ENCODE data around the gene STPG2.

STPG2 gene

GRCh38 chr4:98143001-98143899 is at the start of gene STPG2:
Gene STPG2 (minus strand): TSS chr4:98143476.
- peak; percentile 95 for DNase-seq (ENCODE audit: low spot score)

DNA sequence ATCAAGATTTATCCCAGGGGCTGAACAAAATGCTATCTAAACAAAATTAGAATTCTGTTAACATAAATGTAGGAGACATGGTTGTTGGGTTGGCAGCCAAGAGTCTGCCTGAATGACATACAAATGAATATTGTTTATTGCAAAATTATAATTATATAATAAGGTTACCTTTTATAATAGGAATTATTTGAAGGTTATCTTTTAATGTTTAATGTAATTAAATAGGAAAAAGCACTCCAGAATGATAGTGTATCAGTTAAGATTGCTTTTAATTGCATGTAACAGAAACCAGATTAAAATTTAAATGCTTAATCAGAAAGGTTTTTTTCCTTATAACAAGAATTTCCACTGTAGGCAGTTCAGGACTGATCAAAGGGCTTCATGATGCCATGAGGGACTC is 42.0 kb upstream of the STPG2 start:
- no peak for DNase-seq (ENCODE audit: low spot score)

- DNase-seq (ENCODE audit: low spot score): peak; percentile 17
Observed at GRCh38 chr4:98181809-98182208, 38.5 kb upstream of the STPG2 start.

- no peak for DNase-seq (ENCODE audit: low spot score)
Observed at GRCh38 chr4:98179951-98180350, 36.7 kb upstream of the STPG2 start.

- DNase-seq (ENCODE audit: low spot score): no peak
Observed at GRCh38 chr4:98176531-98176930, 33.3 kb upstream of the STPG2 start.

- DNase-seq (ENCODE audit: low spot score): no peak
Observed at GRCh38 chr4:98170035-98170434, 26.8 kb upstream of the STPG2 start.

DNA sequence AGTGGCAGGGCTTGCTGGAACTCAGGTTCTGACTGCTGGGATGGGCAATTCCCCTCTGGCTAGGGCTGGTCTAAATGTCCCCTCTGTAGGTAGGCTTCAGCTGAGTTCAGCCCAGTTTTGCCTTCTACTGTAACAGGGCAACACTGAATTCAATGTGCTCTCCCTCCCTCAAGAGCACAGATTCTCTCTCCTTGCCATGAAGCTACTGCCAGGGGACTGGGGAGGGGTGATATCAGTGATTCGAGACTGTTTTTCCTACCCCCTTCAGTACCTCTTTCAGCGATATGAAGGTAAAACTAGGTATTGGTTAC is 23.4 kb upstream of the STPG2 start:
- no peak for DNase-seq (ENCODE audit: low spot score)

- peak; percentile 79 for DNase-seq (ENCODE audit: low spot score)
Observed at GRCh38 chr4:98166025-98166730, 22.9 kb upstream of the STPG2 start.

- no peak for DNase-seq (ENCODE audit: low spot score)
Observed at GRCh38 chr4:98162696-98163095, 19.4 kb upstream of the STPG2 start.

DNA sequence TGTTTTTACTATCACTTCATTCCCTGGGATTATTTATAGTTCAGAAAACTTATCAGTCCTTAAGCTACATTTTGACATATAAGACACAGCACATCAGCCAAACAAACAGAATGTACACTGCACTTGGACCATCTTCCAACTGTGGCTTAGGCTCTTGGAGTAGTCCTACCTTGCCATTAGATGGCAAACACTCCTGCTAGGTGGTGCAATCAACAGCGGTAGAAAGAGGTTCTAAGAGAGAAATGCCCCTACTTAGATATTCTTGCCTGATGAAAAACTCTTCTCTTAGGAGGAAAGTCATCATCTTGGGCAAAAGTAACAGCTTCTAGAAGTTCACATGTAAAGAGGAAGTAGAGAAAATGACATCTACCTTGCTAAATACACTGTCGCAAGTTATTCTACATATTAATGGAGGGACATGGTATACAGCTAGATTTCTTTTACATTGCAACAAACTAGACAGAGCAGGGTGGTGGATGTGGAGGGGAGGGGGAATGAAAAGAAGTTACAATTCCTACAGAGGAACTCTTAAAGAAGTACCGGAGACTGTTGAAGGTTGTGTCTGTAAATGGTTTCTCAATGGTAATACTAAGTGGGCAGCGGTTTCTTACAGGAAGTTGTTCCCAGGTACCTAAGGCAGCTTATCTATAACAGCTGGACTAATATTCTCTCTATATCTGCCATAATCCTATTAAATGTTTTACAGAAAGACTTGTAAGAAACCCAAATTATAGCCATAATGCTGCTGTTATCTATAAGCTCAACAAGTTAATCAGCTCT is 8.1 kb upstream of the STPG2 start:
- DNase-seq (ENCODE audit: low spot score): no peak

DNA sequence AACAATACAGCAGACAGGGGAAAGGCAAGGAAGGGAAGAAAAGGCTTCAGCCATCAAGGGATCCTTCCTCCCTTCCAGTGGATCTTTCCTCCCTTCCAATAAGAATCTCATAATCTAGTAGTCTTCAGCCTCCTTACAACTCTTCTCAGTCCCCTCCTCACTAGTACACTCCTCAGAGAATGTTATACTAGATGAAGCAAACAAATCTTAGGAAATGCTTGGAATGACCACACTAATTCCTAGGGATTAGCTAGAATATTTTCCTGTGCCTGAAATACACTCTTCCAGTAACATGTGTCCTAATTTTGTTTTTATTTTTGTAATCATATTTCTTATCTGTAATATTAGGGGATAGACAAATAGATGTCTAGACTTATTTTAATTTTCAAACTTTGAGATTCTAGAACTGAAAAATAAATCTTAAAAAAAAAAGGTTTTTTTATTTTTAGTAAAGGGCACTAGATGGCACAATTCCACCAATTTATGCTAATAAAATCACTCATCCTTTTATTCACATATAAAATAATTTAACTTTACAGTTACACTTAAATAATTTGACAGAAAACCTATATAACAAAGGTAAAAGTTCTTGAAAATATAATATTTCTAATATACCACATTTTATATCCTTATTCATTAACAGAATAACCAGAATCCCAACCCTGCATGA is 7.0 kb upstream of the STPG2 start:
- no peak for DNase-seq (ENCODE audit: low spot score)

DNA sequence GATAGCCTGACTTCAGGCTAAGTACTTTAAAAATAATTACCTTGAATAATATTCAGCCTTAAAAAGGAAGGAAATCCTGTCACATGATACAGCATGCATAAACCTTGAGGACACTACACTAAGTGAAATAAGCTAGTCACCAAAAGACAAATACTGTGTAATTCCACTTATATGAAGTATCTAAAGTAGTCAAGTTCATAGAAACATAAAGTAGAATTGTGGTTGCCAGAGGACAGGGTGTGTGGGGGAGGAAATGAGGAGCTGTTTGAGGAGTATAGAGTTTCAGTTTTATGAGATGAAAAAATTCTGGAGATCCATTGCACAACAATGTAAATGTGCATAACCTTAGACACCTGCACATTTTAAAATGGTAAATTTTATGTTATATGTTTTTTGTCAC is 5.6 kb upstream of the STPG2 start:
- DNase-seq (ENCODE audit: low spot score): no peak

- no peak for DNase-seq (ENCODE audit: low spot score)
Observed at GRCh38 chr4:98126141-98126540, 17.1 kb downstream of the STPG2 start.

DNA sequence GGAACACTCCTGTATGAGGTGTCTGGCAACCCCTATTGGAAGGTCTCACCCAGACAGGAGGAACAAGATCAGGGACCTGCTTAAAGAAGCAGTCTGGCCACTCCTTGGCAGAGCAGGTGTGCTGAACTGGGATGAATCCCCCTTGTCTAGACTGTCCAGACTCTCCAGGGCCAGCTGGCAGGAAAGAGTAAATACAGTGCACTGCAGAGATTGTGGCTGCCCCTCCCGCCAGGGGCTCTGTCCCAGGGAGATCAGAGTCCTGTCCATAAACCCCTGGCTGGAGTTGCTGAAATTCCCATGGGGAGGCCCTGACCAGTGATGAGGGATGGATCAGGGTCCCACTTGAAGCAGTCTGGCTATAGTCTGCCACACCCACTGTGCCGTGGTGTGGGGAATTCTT is 17.7 kb downstream of the STPG2 start:
- no peak for DNase-seq (ENCODE audit: low spot score)

DNA sequence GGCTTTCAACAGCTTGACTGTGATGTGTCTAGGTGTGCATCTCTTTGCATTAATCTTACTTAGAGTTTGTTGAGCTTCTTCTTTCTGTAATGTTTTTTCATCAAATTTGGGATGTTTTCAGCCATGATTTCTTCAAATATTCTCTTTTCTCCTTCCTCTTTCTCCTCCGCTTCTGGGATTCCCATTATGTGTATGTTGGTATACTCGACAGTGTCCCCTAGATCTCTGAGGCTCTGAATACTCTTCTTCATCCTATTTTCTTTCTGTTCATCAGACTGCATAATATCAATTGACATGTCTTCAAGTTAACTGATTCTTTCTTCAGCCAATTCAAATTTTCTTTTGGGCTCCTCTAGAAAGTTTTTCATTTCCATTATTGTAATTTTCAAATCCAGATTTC is 25.9 kb downstream of the STPG2 start:
- DNase-seq (ENCODE audit: low spot score): no peak

DNA sequence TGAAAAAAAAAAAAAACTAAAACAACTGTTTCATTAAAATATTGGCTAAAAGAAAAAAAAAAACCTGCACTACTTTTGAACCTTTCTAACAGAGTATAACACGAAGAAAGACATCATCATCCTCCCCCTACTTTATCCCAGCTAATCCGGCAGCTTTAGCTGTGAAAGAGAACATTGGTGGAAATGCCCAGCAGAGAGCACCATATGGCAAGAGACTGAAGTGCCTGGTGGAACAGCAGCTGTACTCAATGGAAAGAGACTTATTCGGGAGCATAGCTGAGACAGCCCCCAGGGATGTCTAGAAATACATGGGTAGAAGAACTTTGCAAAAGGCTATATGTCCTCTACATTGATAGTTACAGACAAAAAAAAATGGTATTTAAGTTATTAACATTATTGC is 30.3 kb downstream of the STPG2 start:
- peak; percentile 10 for DNase-seq (ENCODE audit: low spot score)

DNA sequence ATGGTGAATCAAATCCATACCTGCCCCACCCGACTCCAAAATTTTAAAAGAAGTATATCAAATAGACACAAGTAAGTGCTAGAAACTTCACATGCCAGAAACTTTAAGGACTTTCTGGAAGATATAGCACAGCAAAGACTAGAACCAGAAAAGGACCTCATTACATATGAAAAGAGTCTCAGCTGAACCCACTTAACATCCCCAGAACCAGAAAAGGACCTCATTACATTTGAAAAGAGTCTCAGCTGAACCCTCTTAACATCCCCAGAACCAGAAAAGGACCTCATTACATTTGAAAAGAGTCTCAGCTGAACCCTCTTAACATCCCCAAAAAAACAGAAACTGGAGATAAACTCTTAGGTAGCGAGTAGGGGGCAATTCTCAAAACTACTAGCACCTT is 32.3 kb downstream of the STPG2 start:
- no peak for DNase-seq (ENCODE audit: low spot score)

GRCh38 chr4:98110214-98110613 is 33.1 kb downstream of the STPG2 start:
- no peak for DNase-seq (ENCODE audit: low spot score)

GRCh38 chr4:98102660-98103059 is 40.6 kb downstream of the STPG2 start:
- DNase-seq (ENCODE audit: low spot score): no peak

DNA sequence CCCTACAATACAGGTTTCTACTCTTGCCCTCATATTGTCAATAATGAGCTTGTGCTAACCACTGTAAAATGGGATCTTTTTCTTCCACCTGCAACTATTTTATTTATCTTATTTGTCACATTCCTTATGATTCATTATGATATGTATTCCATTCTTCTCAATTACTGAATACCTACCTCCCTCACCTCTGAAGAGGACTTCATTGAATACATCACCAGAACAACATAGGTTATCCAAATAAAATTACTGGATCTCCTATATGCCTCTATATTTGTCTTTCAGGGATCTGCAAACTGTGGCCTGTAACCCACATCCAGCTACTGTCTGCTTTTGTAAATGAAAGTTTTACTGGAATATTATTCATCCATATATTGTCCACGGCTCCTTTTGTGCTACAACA is 41.3 kb downstream of the STPG2 start:
- DNase-seq (ENCODE audit: low spot score): no peak

DNA sequence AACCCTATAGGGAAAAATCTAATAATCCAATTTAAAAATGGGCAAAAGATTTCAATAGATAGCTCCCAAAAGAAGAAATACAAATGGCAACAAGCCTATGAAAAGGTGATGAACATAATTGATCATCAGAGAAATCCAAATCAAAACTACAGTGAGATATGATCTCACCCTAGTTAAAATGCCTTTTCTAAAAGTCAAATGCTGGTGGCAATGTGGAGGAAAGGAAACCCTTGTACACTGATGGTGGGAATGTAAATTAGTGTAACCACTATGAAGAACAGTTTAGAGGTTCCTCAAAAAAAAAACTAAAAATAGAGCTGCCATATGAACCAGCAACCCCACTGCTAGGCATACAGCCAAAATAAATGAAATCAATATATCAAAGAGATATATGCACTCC is 44.5 kb downstream of the STPG2 start:
- DNase-seq (ENCODE audit: low spot score): no peak

DNA sequence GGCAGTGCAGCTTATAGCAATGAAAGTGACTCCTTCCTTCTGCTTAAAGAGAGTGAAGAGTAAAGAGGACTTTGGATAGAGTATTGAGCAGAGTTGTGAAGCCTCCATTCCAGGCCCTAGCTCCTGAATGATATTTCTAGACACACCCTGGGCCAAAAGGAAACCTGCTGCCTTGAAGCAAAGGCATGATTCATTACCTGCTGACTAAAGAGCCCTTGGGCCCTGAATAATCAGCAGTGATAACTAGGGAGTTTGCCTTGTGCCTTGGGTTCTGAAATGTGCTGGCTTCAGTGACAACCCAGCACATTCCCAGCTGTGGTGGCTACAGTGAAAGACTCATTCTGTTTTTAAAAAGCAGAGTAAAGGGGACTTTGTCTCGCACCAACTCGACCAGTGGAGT is 49.2 kb downstream of the STPG2 start:
- peak; percentile 70 for DNase-seq (ENCODE audit: low spot score)

Measured in kidney tubule cell (primary cell).